GM21723 (cell line): ENCODE results near the gene POLE4.

Experiments used
- ATAC-seq: cut with Tn5 transposase; IDR thresholded peaks from one replicate; pipeline ENCODE4 v1.9.1; 2021; ENCODE audit warnings: mild to moderate bottlenecking, moderate library complexity; ENCODE audit not compliant: unreplicated experiment

POLE4 gene, protein sequence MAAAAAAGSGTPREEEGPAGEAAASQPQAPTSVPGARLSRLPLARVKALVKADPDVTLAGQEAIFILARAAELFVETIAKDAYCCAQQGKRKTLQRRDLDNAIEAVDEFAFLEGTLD

DNA sequence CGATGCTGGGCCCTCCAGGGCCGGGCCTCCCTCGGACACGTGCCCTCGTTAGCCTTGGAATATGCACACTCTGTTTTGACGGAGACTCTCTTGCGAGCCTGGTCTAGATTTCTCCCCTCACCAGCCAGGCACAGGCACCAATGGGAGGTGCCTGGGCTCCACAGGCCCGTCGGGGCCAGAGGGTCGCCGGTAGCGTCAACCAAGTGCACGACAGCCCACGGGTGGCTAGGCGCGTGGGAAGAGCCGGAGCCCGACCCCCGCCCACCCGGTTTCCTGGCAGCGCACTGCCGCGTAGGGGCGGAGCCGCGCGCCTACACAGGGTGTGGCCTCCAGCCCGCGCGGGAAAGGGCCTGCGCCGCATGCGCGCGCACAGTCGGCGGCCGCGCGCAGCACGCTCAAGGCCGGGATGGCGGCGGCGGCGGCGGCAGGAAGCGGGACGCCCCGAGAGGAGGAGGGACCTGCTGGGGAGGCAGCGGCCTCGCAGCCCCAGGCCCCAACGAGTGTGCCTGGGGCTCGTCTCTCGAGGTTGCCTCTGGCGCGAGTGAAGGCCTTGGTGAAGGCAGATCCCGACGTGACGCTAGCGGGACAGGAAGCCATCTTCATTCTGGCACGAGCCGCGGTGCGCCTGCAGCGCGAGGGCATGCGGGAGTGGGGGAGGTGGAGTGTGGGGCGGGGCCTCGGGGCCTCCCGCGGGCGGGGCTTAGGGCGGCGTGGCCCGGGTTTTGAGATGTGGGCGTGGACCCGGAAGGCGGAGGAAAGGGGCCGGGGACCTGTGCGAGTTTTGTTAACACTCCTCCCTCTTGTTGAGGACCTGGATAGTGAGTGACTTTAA lies at the start of gene POLE4:
POLE4 (plus strand) TSS at position 370 of the 832 bp plus-strand sequence; CDS start at position 407, 37 bp downstream.
- peak; percentile 94 for ATAC-seq

DNA sequence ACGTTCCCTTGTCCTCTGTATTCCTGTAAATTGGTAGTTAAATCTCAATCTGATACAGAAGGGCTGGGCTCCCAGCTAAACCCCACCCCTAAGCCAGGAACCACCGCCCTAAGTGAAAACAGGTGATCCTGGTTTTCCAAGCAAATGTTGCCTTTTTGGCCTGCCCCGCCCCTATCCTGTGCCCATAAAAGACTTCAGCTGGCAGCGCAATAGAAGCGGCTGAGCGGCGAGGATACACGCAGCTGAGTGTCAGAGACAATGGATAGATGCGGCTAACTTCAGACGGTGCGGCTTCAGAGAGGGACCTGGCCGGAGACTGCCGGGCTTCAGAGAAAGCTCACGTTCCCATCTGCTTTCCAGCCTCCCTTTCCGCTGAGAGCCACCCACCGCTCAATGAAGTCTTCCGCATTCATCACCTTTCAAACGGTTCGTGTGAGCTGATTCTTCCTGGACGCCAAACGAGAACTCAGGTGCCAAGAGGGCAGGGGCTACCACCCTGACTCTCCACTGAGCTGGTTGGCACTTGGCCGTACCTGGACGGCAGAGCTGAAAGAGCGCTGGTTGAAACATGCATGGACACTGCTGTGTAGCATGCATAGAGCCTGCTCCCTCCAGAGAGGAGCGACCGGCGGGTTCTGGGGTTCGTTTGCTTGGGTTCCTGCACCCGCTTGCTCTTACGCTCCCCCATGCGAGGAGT lies 49.5 kb upstream of the POLE4 start:
- ATAC-seq: no peak

DNA sequence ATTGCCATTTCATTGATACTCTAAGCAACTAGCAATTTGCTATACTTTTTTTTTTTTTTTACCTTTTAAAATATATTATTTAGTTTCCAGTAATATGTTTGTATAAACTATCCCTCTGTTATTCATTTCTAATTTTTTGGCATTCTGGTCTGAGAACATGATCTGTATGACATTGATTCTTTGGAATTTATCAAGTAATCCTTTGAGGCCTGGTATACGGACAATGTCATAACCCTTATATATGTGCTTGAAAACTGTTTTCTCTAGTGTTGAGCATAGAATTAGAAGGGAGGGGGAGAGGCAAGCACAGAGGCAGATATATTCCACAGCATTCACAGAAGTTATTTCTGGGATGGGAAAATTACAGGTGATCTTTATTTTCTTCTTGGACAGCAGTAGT lies 48.2 kb upstream of the POLE4 start:
- ATAC-seq: no peak

DNA sequence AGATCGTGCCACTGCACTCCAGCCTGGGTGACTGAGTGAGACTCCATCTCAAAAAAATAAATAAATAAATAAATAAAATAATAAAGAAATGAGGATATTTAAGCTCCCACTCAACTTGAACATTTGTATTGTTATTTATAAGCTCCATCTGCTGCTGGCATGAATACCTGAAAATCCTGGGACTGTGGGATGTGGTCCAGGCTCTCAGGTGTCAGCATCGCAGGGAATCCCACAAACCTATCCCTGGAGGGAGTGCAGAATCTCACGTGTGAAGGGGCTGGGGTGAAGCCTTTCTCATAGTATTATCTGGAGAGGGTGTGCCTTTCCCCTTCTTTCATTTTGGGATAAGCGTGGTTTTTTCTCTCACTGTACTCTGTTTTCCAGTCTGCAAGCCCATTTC lies 47.4 kb upstream of the POLE4 start:
- no peak for ATAC-seq

DNA sequence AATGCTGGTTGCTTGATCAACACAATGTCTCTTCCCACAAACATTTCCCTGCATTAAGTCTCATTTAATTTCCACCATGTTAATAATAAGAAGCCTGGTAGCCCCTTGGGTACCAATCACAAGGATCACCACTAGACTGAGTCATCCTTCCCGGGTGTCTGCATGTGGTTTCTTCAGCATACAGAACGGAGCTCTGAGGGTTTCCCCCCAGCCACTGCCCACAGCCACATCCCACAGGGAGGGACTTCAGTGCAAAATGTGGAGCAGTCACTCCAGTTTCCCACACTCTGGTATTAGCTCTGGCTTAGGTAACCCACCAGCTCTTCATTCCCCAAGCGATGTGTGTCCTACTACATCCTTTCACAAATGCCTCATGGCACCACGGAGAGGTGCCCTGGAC lies 42.7 kb upstream of the POLE4 start:
- peak; percentile 65 for ATAC-seq

DNA sequence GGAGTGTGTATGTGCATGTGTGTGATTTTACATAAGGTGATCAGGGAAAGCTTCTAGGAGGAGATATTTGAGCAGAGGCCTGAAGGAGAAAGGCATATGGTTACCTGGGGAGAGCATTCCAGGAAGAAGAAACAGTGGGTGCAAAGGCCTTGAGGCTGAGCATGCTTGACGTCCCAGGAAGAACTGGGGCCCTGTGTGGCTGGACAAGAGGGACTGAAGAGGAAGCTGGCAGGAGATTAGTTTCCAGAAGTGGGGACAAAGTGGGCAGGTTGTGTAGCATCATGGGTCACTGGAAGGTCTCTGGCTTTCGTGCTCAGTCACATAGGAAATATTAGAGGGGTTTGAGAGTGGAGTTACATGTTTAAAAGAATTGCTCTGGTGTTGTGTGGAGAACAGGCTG lies 42.0 kb upstream of the POLE4 start:
- no peak for ATAC-seq

DNA sequence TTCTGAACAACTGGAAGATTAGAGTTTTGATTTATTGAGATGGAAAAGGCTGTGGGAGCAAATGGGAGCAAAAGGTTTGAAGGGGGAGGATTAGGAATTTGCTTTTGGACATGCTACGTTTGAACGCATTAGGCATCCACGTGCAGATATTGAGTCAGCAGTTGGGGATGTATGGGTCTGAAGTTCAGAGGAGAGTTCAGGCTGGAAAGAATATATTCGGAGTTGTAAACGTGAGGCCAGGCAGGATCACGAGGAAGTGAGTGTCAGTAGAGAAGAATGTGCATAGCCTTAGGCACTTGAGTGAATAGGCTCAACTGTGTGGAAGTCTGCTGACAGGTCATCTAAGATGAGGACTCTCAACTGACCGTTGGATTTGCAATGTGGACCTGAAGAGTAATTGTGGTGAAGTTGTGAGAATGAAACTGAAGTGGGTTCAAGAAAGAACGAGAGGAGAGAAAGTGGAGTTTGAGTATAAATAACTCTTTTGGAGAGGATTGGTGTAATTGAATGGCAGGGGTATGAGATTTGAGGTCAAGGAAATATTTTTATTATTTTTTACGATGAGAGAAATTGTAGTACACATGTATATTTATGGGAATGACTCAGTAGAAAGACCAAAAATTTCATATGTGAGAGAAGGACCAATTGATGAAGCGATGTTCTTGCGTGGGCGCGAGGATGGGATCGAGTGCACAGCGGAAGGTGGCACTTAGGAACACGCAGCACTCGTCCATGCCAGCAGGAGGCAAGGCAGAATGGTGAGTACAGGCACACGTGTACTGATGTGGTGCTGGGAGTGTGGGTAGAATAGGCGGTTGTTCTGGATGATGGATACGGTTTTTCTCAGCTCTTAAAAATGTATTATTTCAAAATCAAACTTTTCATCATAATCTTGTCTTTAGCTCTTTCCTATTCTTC lies 40.5 kb upstream of the POLE4 start:
- ATAC-seq: no peak

DNA sequence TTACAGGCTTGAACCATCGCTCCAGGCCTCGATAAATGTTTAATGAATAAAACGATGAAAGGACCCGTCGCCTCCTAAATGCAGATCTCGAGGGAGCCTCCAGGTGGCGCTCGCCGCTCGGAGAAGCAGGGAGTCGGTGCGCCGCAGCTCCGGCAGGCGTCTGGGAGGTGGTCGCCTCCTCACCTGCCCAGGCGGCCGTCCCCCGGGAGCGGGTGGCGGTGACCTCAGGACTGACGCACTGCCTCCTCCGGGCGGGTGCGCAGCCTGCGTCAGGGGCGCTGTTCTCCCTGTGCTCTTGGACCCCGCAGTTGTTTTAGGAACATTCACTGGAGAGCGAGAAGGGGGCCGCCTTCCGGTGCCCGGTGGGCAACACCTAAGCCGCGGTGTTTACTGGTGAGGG lies 38.6 kb upstream of the POLE4 start:
- ATAC-seq: no peak

DNA sequence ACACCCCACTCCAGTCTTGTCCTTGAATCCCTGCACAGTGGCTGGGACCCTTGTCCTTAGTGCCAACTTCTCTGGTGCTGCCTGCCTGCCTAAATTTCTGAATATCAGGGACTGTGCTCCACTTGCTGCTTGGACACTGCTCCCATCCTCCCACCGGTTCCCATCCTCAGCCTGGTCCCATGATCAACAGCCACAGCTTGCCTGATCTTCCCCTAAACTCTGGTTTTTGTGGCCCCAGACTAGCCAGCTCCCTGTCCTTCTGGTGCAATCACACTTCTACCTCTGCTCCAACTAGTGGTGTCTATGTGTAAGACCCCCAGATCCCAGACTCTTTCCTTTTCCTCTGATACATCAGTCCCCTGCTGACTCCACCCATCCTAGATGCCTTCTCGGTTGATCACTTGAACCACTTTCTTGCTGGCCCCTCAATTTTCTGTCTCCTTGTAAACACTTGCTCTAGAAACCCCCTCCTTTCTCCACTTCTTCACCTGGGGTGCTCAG lies 37.2 kb upstream of the POLE4 start:
- ATAC-seq: no peak

DNA sequence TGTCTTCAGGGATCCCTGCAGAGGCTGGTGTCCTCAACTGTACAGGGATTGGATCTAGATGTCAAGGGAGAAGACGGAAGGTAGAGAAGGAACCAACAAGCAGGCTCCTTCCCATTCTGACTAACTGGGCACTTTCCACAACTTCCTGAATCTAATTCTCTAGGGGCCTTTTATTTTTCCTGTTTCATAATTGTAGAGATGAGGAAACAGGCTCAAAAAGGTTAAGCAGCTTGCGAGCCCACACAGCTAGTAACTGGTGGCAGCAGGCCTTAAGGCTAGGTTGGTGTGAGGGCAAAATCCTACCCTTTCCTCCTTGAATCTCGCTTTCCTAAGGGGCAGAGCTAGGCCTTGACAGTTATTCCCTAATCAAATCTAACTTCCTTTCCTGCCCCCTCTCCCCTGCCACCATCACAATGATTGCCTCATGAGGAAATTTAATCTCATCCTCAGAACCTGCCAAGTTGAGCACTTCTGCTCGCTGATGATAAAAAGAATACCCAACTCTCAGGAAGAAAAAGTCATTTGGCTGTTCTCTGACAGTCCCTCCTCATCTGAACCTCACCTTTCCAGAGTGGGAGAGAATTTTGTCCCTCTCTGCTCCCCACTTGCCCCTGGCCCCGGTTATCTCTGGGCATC lies 35.7 kb upstream of the POLE4 start:
- ATAC-seq: no peak

DNA sequence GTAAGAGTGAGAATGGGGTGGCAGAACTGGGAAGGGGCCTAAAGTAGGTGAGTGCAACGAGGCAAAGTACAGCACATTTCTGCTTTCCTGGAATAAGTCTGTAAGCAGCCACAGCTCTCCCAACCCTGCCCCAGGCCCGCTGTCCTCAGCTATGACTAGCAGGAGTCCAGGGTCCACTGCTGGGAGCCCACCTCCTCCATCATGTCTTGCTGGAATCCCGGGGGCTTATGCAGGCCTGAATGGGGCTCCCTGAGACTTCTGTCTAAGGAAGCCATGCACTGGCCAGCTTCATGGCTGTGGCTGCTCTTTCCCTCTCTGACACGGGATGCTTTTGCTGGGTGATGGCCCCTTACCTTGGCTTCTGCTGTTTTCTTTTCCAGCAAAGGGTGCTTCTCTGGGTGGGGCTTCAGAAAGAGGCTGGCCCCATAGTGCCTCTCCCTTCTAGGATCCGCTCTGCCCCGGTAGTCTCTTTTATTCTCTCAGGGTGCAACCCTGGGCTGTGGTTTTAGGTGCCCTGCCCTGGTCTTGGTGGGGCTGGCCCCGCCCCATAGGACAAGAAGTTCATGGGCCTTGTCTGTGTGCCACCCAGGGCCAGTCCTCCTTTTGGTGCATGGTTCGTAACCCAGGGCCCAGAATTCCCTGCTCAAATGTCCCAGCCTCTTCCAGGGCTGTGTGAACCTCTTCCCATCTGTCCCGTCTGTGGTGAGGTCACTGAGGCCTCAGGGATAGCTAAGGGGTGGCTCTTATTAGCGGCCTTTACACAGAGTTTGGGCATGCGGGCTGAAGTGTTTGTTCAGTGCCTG lies 33.8 kb upstream of the POLE4 start:
- no peak for ATAC-seq

DNA sequence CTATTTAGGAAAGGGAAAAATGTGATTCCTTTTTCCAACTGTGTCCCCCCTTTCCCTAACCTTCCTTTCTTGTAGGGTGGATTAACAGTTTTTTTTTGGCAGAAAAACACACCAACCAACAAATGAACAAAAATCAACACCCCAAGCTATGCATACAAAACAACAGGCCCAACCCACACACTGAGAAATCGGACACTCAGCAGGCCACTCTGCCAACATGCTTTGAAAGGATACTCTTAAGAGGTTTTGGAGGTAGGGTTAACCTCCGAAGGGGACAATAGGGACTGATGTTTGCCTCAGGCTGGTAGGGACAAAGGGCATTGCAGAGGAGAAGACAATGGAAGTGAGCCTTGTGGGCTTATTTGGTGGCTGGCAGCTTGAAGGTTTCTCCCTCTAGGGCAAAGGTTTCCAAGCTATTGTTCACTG lies 33.1 kb upstream of the POLE4 start:
- no peak for ATAC-seq

DNA sequence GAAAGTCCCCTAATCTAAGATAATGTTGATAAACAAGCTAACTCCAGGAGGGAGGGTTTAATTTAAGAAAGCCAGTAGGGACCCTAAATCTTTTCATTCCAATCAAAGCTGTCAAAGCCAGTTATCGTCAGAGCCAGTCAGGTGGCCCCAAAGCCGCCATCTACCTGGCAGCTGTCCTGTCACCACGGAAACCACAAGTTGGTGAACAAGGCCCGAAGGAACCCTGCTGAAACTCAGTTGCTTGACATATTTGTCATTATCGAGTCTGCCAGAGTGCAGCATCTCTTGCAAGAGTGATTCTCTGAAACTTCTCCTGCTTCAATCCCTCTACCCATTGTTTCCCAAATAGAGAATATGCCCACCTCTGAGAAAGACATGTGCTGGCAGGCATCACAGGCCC lies 30.8 kb upstream of the POLE4 start:
- no peak for ATAC-seq

DNA sequence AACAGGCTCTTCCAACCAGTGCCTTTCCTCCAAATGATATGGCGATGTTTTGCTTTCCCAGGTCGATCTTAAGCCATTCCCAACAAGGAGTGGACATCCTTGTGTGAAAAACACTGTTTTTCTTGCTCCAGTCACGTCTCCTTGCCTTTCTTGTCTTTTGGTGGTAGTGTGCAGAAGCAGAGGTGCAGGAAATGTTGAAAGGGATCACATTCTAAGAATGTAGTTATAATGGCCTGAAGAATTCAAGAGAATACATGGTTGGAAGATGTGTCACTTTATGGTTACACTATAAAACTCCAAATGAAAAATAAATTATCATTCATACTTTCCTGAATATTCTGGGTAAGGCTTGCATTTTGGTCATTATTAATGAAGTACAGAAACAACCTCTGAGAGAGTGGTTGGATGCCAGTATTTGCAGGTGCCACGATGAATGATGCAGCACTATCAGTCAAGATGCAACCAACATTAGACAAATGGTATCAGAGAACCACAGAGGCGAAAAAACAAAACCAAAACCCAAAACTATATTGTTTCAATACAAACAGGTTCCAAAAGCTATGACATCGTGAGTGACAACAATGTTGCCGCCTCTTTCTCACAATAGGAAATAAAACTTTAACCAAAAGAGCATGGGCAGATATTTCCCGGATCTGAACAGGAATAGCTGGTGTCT lies 27.5 kb upstream of the POLE4 start:
- ATAC-seq: no peak

DNA sequence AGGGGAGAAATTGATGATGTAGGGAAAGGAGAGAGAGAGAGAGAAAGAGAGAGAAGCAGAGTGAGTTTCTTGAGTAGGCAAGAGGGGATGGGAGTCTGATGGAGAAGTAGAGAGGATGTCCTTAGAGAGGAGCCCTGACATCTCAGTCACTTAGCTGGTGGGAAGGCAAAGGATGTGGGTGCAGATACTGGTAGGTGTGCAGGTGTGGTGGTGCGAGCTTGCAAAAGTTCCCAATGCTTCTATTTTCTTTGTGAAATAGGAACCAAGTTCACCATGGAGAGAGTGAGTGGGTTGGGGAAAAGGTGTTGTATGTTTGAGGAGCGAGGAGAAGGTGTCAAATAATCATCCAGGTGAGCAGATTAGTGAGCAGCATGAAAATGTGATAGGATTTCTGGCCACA lies 26.5 kb upstream of the POLE4 start:
- no peak for ATAC-seq

DNA sequence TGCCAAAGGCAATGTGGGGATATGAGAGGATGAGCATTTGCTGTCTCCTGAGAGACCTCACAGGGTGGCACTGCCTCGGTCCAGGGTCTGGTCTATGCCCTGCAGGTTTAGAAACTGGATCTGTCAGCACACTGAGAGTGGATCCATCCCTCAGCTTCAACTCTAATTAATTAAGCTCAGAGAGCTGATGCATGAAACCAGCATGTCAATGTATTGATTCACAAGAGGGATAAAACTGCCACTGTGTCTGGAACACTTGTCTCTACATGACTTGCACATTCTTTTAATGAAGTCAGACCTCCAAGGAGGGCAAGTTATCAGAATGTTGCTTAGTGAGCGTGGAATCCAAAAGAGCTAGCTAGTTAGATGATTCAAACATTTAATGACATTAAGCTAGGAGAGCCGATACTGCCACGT lies 22.5 kb upstream of the POLE4 start:
- no peak for ATAC-seq

DNA sequence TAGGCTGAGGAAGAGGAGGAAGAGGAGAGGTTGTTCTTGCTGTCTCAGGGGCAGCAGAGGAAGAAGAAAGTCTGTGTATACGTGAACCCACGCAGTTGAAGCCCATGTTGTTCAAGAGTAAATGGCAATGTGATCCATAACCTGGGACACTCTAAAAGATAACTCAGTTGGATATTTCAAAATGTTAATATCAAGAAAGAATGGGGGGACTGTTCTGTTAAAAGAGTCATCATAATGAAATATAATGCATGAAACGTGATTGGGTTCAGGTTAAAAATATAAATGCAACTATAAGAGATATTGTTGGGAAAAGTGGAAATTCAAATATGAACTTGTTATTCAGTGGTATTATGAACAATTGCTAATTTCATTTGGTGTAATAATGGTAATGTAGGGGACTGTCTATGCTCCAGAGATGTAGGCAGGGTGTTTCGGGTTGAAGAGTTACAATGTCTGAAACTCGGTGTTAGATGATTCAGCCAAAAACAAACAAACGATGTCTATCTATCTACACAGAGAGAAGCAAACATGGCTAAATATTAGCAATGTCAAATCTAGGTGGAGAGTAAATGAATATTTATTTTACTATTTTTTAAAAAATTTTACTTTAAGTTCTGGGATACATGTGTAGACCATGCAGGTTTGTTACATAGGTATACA lies 21.1 kb upstream of the POLE4 start:
- ATAC-seq: no peak

DNA sequence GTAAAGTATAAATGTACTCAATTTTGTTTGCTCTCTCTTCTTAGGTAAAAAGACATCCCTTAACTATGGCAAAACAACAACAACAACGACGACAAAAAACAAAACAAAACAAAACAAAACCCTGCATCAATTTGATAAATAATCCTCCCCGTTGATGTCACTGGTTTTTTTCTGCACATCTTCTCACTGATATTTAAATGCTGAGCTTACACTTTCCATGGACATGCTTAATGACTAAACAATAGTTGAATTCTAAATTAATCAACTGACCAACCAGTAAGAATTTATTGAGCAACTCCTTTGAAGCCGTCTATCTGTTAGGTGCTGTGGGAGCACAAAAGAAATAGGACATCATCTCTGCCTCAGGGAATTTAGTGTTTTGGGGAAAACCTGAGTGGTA lies 20.2 kb upstream of the POLE4 start:
- ATAC-seq: no peak
